ENCODE results near the gene ZNF521.

The ZNF521 gene

DNA sequence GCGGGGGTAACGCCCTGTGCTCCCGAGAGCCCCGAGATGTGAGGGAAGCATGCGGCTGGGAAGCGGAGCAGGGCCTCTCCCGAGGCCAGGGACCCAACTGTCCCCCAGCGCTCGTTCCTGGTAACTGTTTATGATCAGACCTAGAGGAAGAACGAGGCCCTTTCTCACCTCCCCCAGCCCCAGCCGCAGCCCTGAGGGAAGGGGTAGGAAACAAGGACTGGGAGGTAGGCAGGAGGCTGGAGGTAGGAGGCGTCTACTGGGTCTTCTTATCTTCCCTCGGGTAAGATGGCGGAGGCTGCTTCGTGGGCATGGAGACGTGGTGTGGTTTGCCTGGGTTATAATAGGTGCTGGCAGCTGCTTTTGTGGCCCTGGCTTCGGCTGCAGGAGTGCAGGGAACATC lies 335.8 kb downstream of the ZNF521 start:
- no peak for DNase-seq
